Naive B cell (primary cell): Measurements from ENCODE around the gene AGFG1. TPM values are rescaled to one million over a fixed set of nuclear protein-coding genes. Genes with fewer than 3 reads are reported as not detected.
"Not testable (repeated sequence)": the region's sequence is repeated elsewhere in the genome, so short reads cannot be mapped to it uniquely, and the experiment has no call there.

Source experiments
- ATAC-seq, 2 donors: fragments of 150-1000 bp; cut with Tn5 transposase; 2 replicates each; pipeline ENCODE4 v1.10.0; 2021; ENCODE audit warnings: low read depth in 2 of 2, mild to moderate bottlenecking in 2 of 2, moderate library complexity in 2 of 2
- DNase-seq: peaks from one replicate; pipeline ENCODE4 v3.0.0; 2022
- H3K27ac Mint-ChIP-seq, 6 donors: one replicate each; pipeline ENCODE4 v1.8.0; 2020 to 2022; ENCODE audit warnings: mild to moderate bottlenecking in 6 of 6, mixed read lengths in 6 of 6, moderate library complexity in 5 of 6, inconsistent platforms in 2 of 6
- H3K27me3 Mint-ChIP-seq, 3 donors: one replicate each; pipeline ENCODE4 v1.8.0; 2021 to 2022; ENCODE audit warnings: mixed read lengths in 3 of 3, mild to moderate bottlenecking in 1 of 3
- H3K36me3 Mint-ChIP-seq, 2 donors: one replicate each; pipeline ENCODE4 v1.8.0; 2020 to 2022; ENCODE audit warnings: mixed read lengths in 2 of 2, inconsistent platforms in 1 of 2, mild to moderate bottlenecking in 1 of 2
- H3K4me1 Mint-ChIP-seq, 3 donors: one replicate each; pipeline ENCODE4 v1.8.0; 2020 to 2022; ENCODE audit warnings: mixed read lengths in 3 of 3, inconsistent platforms in 1 of 3, mild to moderate bottlenecking in 1 of 3, moderate library complexity in 1 of 3
- H3K4me3 Mint-ChIP-seq, 8 donors: one replicate each; pipeline ENCODE4 v1.8.0; 2020 to 2022; ENCODE audit warnings: mild to moderate bottlenecking in 8 of 8, mixed read lengths in 8 of 8, moderate library complexity in 8 of 8, inconsistent platforms in 2 of 8
- H3K9me3 Mint-ChIP-seq, 7 donors: one replicate each; pipeline ENCODE4 v1.8.0; 2020 to 2022; ENCODE audit warnings: mixed read lengths in 7 of 7, mild to moderate bottlenecking in 5 of 7, inconsistent platforms in 2 of 7, moderate library complexity in 1 of 7
- polyA plus RNA-seq, 6 donors: library from polyadenylated mRNA; unstranded; fragments of 300-500 nt; fragmentation: Illumina TruSeq; gene quantifications; one replicate each; pipeline ENCODE4 v1.2.3, GENCODE V29; 2021; ENCODE audit warnings: low read depth in 6 of 6

The AGFG1 gene
- polyA plus RNA-seq, 6 donors from 2014 or later = 17.9 to 38.5 (median 26.6) TPM

GRCh38 chr2:227582369-227582768 is 110.4 kb downstream of the AGFG1 start:
- Mint-ChIP-seq H3K4me1 (no peaks in the 10 kb centered on the region), H3K27me3 (peaks cover 31 to 40% (median 39%) of the 10 kb centered on the region in 3 donors), H3K36me3 (peaks cover 6 to 19% of the 10 kb centered on the region in 2 donors), H3K9me3 (peaks cover 9 to 29% (median 15%) of the 10 kb centered on the region in 7 donors), H3K4me3 (peak overlapping the region in 1 of 8 donors; percentile 53), H3K27ac (no peak overlapping the region)
- ATAC-seq (no peak), DNase-seq (no peak)

- peaks cover 35 to 49% (median 42%) of the 10 kb centered on the region in 3 donors for H3K27me3 Mint-ChIP-seq
Measured at GRCh38 chr2:227592694-227593387, 120.9 kb downstream of the AGFG1 start.

GRCh38 chr2:227595797-227596196 is 123.8 kb downstream of the AGFG1 start:
- no peak for DNase-seq
- ATAC-seq = no peak
- H3K4me1 Mint-ChIP-seq = no peaks in the 10 kb centered on the region
- no peak overlapping the region for H3K27ac Mint-ChIP-seq
- H3K4me3 Mint-ChIP-seq = peak overlapping the region in 1 of 8 donors; percentile 36
- H3K9me3 Mint-ChIP-seq = peaks cover 0 to 5% (median 0%) of the 10 kb centered on the region in 7 donors
- peaks cover 43 to 47% (median 44%) of the 10 kb centered on the region in 3 donors for H3K27me3 Mint-ChIP-seq
- H3K36me3 Mint-ChIP-seq = peaks cover 0 to 7% of the 10 kb centered on the region in 2 donors

More at GRCh38 chr2:227592694-227593387, 120.9 kb downstream of the AGFG1 start:
- Mint-ChIP-seq H3K27ac (no peak overlapping the region), H3K4me3 (no peak overlapping the region), H3K4me1 (no peaks in the 10 kb centered on the region), H3K36me3 (peaks cover 0 to 7% of the 10 kb centered on the region in 2 donors), H3K9me3 (peaks cover 0 to 16% (median 7%) of the 10 kb centered on the region in 7 donors)
- ATAC-seq (no peak), DNase-seq (no peak)

GRCh38 chr2:227597036-227597435 is 125.1 kb downstream of the AGFG1 start:
- peaks cover 0 to 5% (median 0%) of the 10 kb centered on the region in 7 donors for H3K9me3 Mint-ChIP-seq
- H3K27ac Mint-ChIP-seq = no peak overlapping the region
- H3K4me3 Mint-ChIP-seq = no peak overlapping the region
- no peak for ATAC-seq
- H3K36me3 Mint-ChIP-seq = peaks cover 0 to 7% of the 10 kb centered on the region in 2 donors
- H3K27me3 Mint-ChIP-seq = peaks cover 44 to 58% (median 52%) of the 10 kb centered on the region in 3 donors
- no peaks in the 10 kb centered on the region for H3K4me1 Mint-ChIP-seq
- DNase-seq = no peak

GRCh38 chr2:227597998-227598397 is 126.0 kb downstream of the AGFG1 start:
- DNase-seq (no peak), ATAC-seq (no peak)
- Mint-ChIP-seq H3K9me3 (peaks cover 0 to 5% (median 0%) of the 10 kb centered on the region in 7 donors), H3K4me1 (no peaks in the 10 kb centered on the region), H3K36me3 (peaks cover 0 to 7% of the 10 kb centered on the region in 2 donors), H3K27me3 (peaks cover 40 to 62% (median 45%) of the 10 kb centered on the region in 3 donors), H3K27ac (peak overlapping the region in 1 of 6 donors; percentile 53), H3K4me3 (no peak overlapping the region)

GRCh38 chr2:227598835-227599503 is 127.0 kb downstream of the AGFG1 start, which contains the start of gene SCYGR2:
Gene SCYGR2, plus strand, starts transcription at chr2:227598893. Its CDS starts 0 bp downstream, at chr2:227598893.
- H3K4me1 Mint-ChIP-seq, H3K9me3 Mint-ChIP-seq: not testable (repeated sequence)

GRCh38 chr2:227602358-227602757 is 130.4 kb downstream of the AGFG1 start:
- peaks cover 0 to 1% (median 0%) of the 10 kb centered on the region in 7 donors for H3K9me3 Mint-ChIP-seq
- no peaks in the 10 kb centered on the region for H3K4me1 Mint-ChIP-seq
- no peak overlapping the region for H3K27ac Mint-ChIP-seq
- H3K36me3 Mint-ChIP-seq = no peaks in the 10 kb centered on the region
- DNase-seq (no peak), ATAC-seq (no peak)
- no peak overlapping the region for H3K4me3 Mint-ChIP-seq
- H3K27me3 Mint-ChIP-seq = peaks cover 22 to 46% (median 29%) of the 10 kb centered on the region in 3 donors

More at GRCh38 chr2:227598835-227599503, 127.0 kb downstream of the AGFG1 start, which contains the start of gene SCYGR2:
- not testable (repeated sequence) for H3K36me3 Mint-ChIP-seq, H3K4me3 Mint-ChIP-seq, ATAC-seq, DNase-seq
- peak within 1 kb of the TSS in 1 of 6 donors; percentile 53 for H3K27ac Mint-ChIP-seq
- H3K27me3 Mint-ChIP-seq = peaks cover 37 to 62% (median 38%) of the 10 kb centered on the region in 3 donors

- H3K27ac Mint-ChIP-seq = no peak overlapping the region
- no peak overlapping the region for H3K4me3 Mint-ChIP-seq
- no peaks in the 10 kb centered on the region for H3K9me3 Mint-ChIP-seq
- peaks cover 12 to 27% (median 13%) of the 10 kb centered on the region in 3 donors for H3K27me3 Mint-ChIP-seq
- ATAC-seq = no peak
- H3K4me1 Mint-ChIP-seq = peaks cover 15 to 19% (median 17%) of the 10 kb centered on the region in 3 donors
- DNase-seq = no peak
- H3K36me3 Mint-ChIP-seq = no peaks in the 10 kb centered on the region
Measured at GRCh38 chr2:227606476-227606875, 134.5 kb downstream of the AGFG1 start.

GRCh38 chr2:227607941-227608340 is 136.0 kb downstream of the AGFG1 start:
- DNase-seq (no peak), ATAC-seq (no peak)
- H3K9me3 Mint-ChIP-seq = peaks cover 0 to 2% (median 0%) of the 10 kb centered on the region in 7 donors
- peaks cover 8 to 27% (median 25%) of the 10 kb centered on the region in 3 donors for H3K27me3 Mint-ChIP-seq
- no peaks in the 10 kb centered on the region for H3K36me3 Mint-ChIP-seq
- H3K27ac Mint-ChIP-seq = peak overlapping the region in 1 of 6 donors; percentile 16
- H3K4me3 Mint-ChIP-seq = peak overlapping the region in 2 of 8 donors; percentile 35 to 49
- peaks cover 15 to 19% (median 17%) of the 10 kb centered on the region in 3 donors for H3K4me1 Mint-ChIP-seq

GRCh38 chr2:227608561-227609338 is 136.8 kb downstream of the AGFG1 start:
- DNase-seq = peak; percentile 35
- Mint-ChIP-seq H3K4me3 (peak overlapping the region in 1 of 8 donors; percentile 35), H3K27ac (peak overlapping the region in 3 of 6 donors; percentile 80 to 85 (median 81))

GRCh38 chr2:227610123-227610522 is 138.2 kb downstream of the AGFG1 start:
- Mint-ChIP-seq H3K36me3 (no peaks in the 10 kb centered on the region), H3K27ac (no peak overlapping the region), H3K4me1 (peaks cover 15 to 19% (median 17%) of the 10 kb centered on the region in 3 donors), H3K4me3 (no peak overlapping the region), H3K9me3 (peaks cover 0 to 2% (median 0%) of the 10 kb centered on the region in 7 donors), H3K27me3 (peaks cover 0 to 20% (median 17%) of the 10 kb centered on the region in 3 donors)
- DNase-seq (no peak), ATAC-seq (no peak)

More at GRCh38 chr2:227608561-227609338, 136.8 kb downstream of the AGFG1 start:
- ATAC-seq = peak; percentile 86 to 93
- peaks cover 15 to 19% (median 17%) of the 10 kb centered on the region in 3 donors for H3K4me1 Mint-ChIP-seq
- no peaks in the 10 kb centered on the region for H3K36me3 Mint-ChIP-seq
- H3K9me3 Mint-ChIP-seq = peaks cover 0 to 2% (median 0%) of the 10 kb centered on the region in 7 donors
- peaks cover 8 to 25% (median 22%) of the 10 kb centered on the region in 3 donors for H3K27me3 Mint-ChIP-seq
